Astrocyte (in vitro differentiated cells and primary cell): ENCODE results near the gene NLRP14. TPM values are rescaled to one million over a fixed set of nuclear protein-coding genes. Genes with fewer than 3 reads are reported as not detected.

Experiments used
- DNase-seq: peaks from one replicate; pipeline ENCODE4 v3.0.0-alpha.2; 2010; ENCODE audit warnings: low read depth
- FAIRE-seq: peaks from 2 replicates; lab custom pipeline; 2011; peaks lifted over from hg19 to GRCh38; lab: Jason Lieb, UNC
- H2AFZ ChIP-seq: 2 replicates; pipeline ENCODE4 v1.6.0; 2012; ENCODE audit warnings: low read depth, low read length, inconsistent platforms
- H3K27ac ChIP-seq: 2 replicates; pipeline ENCODE4 v1.5.1; 2011; ENCODE audit warnings: low read depth, low read length, inconsistent platforms
- H3K27me3 ChIP-seq: 2 replicates; pipeline ENCODE4 v1.6.0; 2011; ENCODE audit warnings: low read length, inconsistent platforms; ENCODE audit not compliant: insufficient read depth
- H3K36me3 ChIP-seq: 2 replicates; pipeline ENCODE4 v1.5.1; 2011; ENCODE audit warnings: low read length, inconsistent platforms; ENCODE audit not compliant: insufficient read depth
- H3K4me1 ChIP-seq: 2 replicates; pipeline ENCODE4 v1.5.1; 2011; ENCODE audit warnings: low read length, inconsistent platforms; ENCODE audit not compliant: insufficient read depth
- H3K4me2 ChIP-seq: 2 replicates; pipeline ENCODE4 v1.6.0; 2012; ENCODE audit warnings: low read length, inconsistent platforms
- H3K4me3 ChIP-seq: 2 replicates; pipeline ENCODE4 v1.5.1; 2011; ENCODE audit warnings: low read depth, mild to moderate bottlenecking, low read length, inconsistent platforms; ENCODE audit not compliant: insufficient read depth
- H3K79me2 ChIP-seq: 2 replicates; pipeline ENCODE4 v1.6.0; 2012; ENCODE audit warnings: mild to moderate bottlenecking, low read length, inconsistent platforms; ENCODE audit not compliant: insufficient read depth
- H3K9ac ChIP-seq: 2 replicates; pipeline ENCODE4 v1.6.0; 2012; ENCODE audit warnings: mild to moderate bottlenecking, low read length, inconsistent platforms
- H3K9me3 ChIP-seq: 2 replicates; pipeline ENCODE4 v1.5.1; 2012; ENCODE audit warnings: low read depth, mild to moderate bottlenecking, low read length, inconsistent platforms; ENCODE audit not compliant: insufficient read depth
- H4K20me1 ChIP-seq: 2 replicates; pipeline ENCODE4 v1.6.0; 2012; ENCODE audit warnings: low read length, inconsistent platforms; ENCODE audit not compliant: insufficient read depth
- H3K27ac Mint-ChIP-seq: one replicate; pipeline ENCODE4 v1.8.0; 2021; ENCODE audit warnings: mild to moderate bottlenecking, mixed read lengths; ENCODE audit not compliant: unreplicated experiment
- H3K27me3 Mint-ChIP-seq: one replicate; pipeline ENCODE4 v1.8.0; 2021; ENCODE audit warnings: low read depth, mixed read lengths; ENCODE audit not compliant: unreplicated experiment
- H3K36me3 Mint-ChIP-seq: one replicate; pipeline ENCODE4 v1.8.0; 2021; ENCODE audit warnings: low read depth, mixed read lengths; ENCODE audit not compliant: unreplicated experiment
- H3K4me1 Mint-ChIP-seq: one replicate; pipeline ENCODE4 v1.8.0; 2021; ENCODE audit warnings: low read depth, mixed read lengths; ENCODE audit not compliant: unreplicated experiment
- H3K4me3 Mint-ChIP-seq: one replicate; pipeline ENCODE4 v1.8.0; 2021; ENCODE audit warnings: mild to moderate bottlenecking, moderate library complexity, mixed read lengths; ENCODE audit not compliant: unreplicated experiment
- H3K9me3 Mint-ChIP-seq: one replicate; pipeline ENCODE4 v1.8.0; 2021; ENCODE audit warnings: mild to moderate bottlenecking, mixed read lengths; ENCODE audit not compliant: unreplicated experiment
- CTCF ChIP-seq: IDR thresholded peaks from 2 replicates; pipeline ENCODE4 v1.5.1; 2011; ENCODE audit warnings: low read depth, mild to moderate bottlenecking, inconsistent platforms, low read length, moderate library complexity; ENCODE audit not compliant: insufficient read depth
- EZH2 ChIP-seq: IDR thresholded peaks from 2 replicates; pipeline ENCODE4 v1.6.1; 2012; ENCODE audit warnings: mild to moderate bottlenecking, low read length, inconsistent platforms; ENCODE audit not compliant: insufficient read depth
- total RNA-seq: library from RNA; stranded (reverse); gene quantifications from 2 replicates; pipeline ENCODE4 v1.2.1, GENCODE V29; 2021

Gene NLRP14
- total RNA-seq, 1 donor from 2014 or later = not detected

- Mint-ChIP-seq H3K27me3 (peaks cover 8% of the 10 kb centered on the region), H3K4me3 (no peak overlapping the region), H3K4me1 (no peaks in the 10 kb centered on the region), H3K9me3 (no peaks in the 10 kb centered on the region), H3K36me3 (no peaks in the 10 kb centered on the region), H3K27ac (no peak overlapping the region)
- H3K4me1 ChIP-seq = no peaks in the 10 kb centered on the region
- peaks cover 4% of the 10 kb centered on the region for H3K27me3 ChIP-seq
- H3K9me3 ChIP-seq = no peaks in the 10 kb centered on the region
- no peak overlapping the region for H2AFZ ChIP-seq
- no peaks in the 10 kb centered on the region for H3K36me3 ChIP-seq
- FAIRE-seq = no peak
- no peaks in the 10 kb centered on the region for H3K79me2 ChIP-seq
- no peak overlapping the region for H3K9ac ChIP-seq
- DNase-seq = no peak
- TF ChIP-seq EZH2 = no peak
- TF ChIP-seq CTCF = no peak
- no peaks in the 10 kb centered on the region for H4K20me1 ChIP-seq
- no peak overlapping the region for H3K4me3 ChIP-seq
- no peak overlapping the region for H3K27ac ChIP-seq
- H3K4me2 ChIP-seq = no peak overlapping the region
These were observed 10.6 kb downstream of the NLRP14 start for GRCh38 chr11:7030836-7031235.

- H3K79me2 ChIP-seq = no peaks in the 10 kb centered on the region
- H3K36me3 ChIP-seq = no peaks in the 10 kb centered on the region
- TF ChIP-seq EZH2 (no peak), CTCF (no peak)
- Mint-ChIP-seq H3K4me1 (no peaks in the 10 kb centered on the region), H3K36me3 (no peaks in the 10 kb centered on the region), H3K9me3 (no peaks in the 10 kb centered on the region), H3K27me3 (peaks cover 8% of the 10 kb centered on the region), H3K27ac (no peak overlapping the region), H3K4me3 (no peak overlapping the region)
- no peak overlapping the region for H3K9ac ChIP-seq
- no peaks in the 10 kb centered on the region for H3K9me3 ChIP-seq
- no peak for FAIRE-seq
- H3K4me2 ChIP-seq = no peak overlapping the region
- no peaks in the 10 kb centered on the region for H3K4me1 ChIP-seq
- no peak overlapping the region for H3K27ac ChIP-seq
- H4K20me1 ChIP-seq = no peaks in the 10 kb centered on the region
- no peak overlapping the region for H2AFZ ChIP-seq
- H3K27me3 ChIP-seq = peaks cover 4% of the 10 kb centered on the region
- no peak for DNase-seq
- no peak overlapping the region for H3K4me3 ChIP-seq
These were observed 11.2 kb downstream of the NLRP14 start for GRCh38 chr11:7031471-7031871.

DNA sequence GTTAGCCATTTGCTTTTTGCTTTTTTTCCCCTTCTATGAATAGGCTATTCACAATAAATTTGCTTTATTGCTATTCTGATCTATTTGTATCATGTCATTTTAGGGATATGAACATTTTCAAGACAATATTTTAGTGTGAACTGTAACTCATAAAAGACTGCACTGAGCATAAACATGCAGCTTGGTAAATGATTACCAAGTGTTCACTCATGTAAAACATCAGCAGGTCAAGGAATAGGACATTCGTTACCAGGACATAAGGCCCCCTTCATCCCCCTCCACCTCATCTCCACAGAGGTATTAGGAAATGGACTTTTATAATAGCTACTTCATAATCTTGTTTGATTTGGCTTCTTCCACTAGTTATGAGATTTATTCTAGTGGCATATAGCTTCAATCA is 12.4 kb downstream of the NLRP14 start:
- no peaks in the 10 kb centered on the region for H3K79me2 ChIP-seq
- H3K27ac ChIP-seq = no peak overlapping the region
- no peaks in the 10 kb centered on the region for H3K36me3 Mint-ChIP-seq
- H3K4me1 ChIP-seq = no peaks in the 10 kb centered on the region
- no peak overlapping the region for H2AFZ ChIP-seq
- peaks cover 4% of the 10 kb centered on the region for H3K27me3 ChIP-seq
- H3K4me3 Mint-ChIP-seq = no peak overlapping the region
- no peak overlapping the region for H3K4me3 ChIP-seq
- H3K4me2 ChIP-seq = no peak overlapping the region
- no peak for FAIRE-seq
- H3K9me3 ChIP-seq = no peaks in the 10 kb centered on the region
- no peaks in the 10 kb centered on the region for H3K4me1 Mint-ChIP-seq
- H3K9me3 Mint-ChIP-seq = no peaks in the 10 kb centered on the region
- peaks cover 8% of the 10 kb centered on the region for H3K27me3 Mint-ChIP-seq
- H3K27ac Mint-ChIP-seq = no peak overlapping the region
- no peak for TF ChIP-seq CTCF
- no peak for TF ChIP-seq EZH2
- no peak overlapping the region for H3K9ac ChIP-seq
- no peaks in the 10 kb centered on the region for H3K36me3 ChIP-seq
- DNase-seq = no peak
- no peaks in the 10 kb centered on the region for H4K20me1 ChIP-seq
